ENCODE data around the gene IL2RG. TPM values are rescaled to one million over a fixed set of nuclear protein-coding genes. Genes with fewer than 3 reads are reported as not detected.

The IL2RG gene
- total and polyA plus RNA-seq, 2 donors (not counting 1 experiment from before 2014, with no cell fraction given): 297 to 419 TPM

DNA sequence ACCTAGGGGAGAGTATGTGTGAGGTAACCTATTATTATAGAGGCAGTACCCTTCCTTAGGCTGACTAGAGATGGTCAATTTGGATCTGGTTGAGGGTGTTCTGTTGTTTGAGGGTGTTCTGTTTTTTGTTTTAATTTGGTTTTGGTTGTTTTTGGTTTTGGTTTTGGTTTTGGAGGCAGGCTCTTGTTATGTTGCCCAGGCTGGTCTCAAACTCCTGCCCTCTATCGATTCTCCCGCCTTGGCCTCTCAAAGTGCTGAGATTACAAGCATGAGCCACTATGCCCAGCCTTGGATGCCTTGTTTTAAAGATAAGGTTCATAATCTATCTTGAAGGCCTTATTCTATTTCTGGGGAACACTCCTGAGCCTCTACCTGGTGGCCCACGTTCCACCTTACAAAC is 5.7 kb downstream of the IL2RG start:
- peaks cover 68 to 76% of the 10 kb centered on the region in 2 donors for H3K4me1 ChIP-seq (ENCODE audit: control insufficient read depth in 2 of 2, insufficient read depth in 2 of 2, low read length in 2 of 2)
- no peaks in the 10 kb centered on the region for H4K20me1 ChIP-seq (ENCODE audit: control insufficient read depth, insufficient read depth, low read length, poor library complexity, severe bottlenecking)
- H3K4me3 ChIP-seq (ENCODE audit: control extremely low read depth in 1 of 5, extremely low read depth in 1 of 5, insufficient read depth in 1 of 5, low read depth in 2 of 5, low read length in 4 of 5): no peak overlapping the region
- H3K9me3 ChIP-seq (ENCODE audit: control extremely low read depth in 1 of 3, control insufficient read depth in 2 of 3, insufficient read depth in 1 of 3, low read length in 2 of 3): no peaks in the 10 kb centered on the region
- POLR2A ChIA-PET: interaction anchor here (1.7 kb wide), 1 partner anchor 13 kb away, joined by 7 read pairs; the partner anchor contains the start of gene MED12
- H2AFZ ChIP-seq (ENCODE audit: insufficient read depth, low read depth, low read length, poor library complexity, severe bottlenecking): no peak overlapping the region
- no peak for TF ChIP-seq EZH2 (IDR thresholded peaks at IDR 0.05; ENCODE audit: borderline replicate concordance, insufficient read depth, low read depth, low read length, poor library complexity, severe bottlenecking)
- TF ChIP-seq, protein P1, sequence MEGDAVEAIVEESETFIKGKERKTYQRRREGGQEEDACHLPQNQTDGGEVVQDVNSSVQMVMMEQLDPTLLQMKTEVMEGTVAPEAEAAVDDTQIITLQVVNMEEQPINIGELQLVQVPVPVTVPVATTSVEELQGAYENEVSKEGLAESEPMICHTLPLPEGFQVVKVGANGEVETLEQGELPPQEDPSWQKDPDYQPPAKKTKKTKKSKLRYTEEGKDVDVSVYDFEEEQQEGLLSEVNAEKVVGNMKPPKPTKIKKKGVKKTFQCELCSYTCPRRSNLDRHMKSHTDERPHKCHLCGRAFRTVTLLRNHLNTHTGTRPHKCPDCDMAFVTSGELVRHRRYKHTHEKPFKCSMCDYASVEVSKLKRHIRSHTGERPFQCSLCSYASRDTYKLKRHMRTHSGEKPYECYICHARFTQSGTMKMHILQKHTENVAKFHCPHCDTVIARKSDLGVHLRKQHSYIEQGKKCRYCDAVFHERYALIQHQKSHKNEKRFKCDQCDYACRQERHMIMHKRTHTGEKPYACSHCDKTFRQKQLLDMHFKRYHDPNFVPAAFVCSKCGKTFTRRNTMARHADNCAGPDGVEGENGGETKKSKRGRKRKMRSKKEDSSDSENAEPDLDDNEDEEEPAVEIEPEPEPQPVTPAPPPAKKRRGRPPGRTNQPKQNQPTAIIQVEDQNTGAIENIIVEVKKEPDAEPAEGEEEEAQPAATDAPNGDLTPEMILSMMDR (IDR thresholded peaks at IDR 0.05): no peak
- no peaks in the 10 kb centered on the region for H3K27me3 Mint-ChIP-seq
- H3K36me3 ChIP-seq (replicated peaks in 1 of 2; ENCODE audit: control extremely low read depth in 1 of 2, control insufficient read depth in 1 of 2, extremely low read depth in 1 of 2, insufficient read depth in 2 of 2, low read length in 1 of 2): peaks cover 0 to 33% of the 10 kb centered on the region in 2 experiments
- no peak overlapping the region for H3K9ac ChIP-seq (ENCODE audit: low read length)
- ATAC-seq (ENCODE audit: low read depth) (no peak), DNase-seq (peak; percentile 21)
- CTCF ChIA-PET: interaction anchor here (1.5 to 2.0 kb wide), 2 partner anchors 23 to 26 kb away, joined by 3 to 5 read pairs; no protein-coding TSS in a partner anchor
- no peaks in the 10 kb centered on the region for H3K27me3 ChIP-seq (replicated peaks in 1 of 4; ENCODE audit: control extremely low read depth in 1 of 4, control insufficient read depth in 3 of 4, insufficient read depth in 4 of 4, low read length in 3 of 4)
- H3K27ac Mint-ChIP-seq: peak overlapping the region; percentile 83
- peak overlapping the region; percentile 21 for H3K4me2 ChIP-seq (replicated peaks; ENCODE audit: low read depth, low read length, poor library complexity, severe bottlenecking)
- peaks cover 23% of the 10 kb centered on the region for H3K79me2 ChIP-seq (ENCODE audit: control insufficient read depth, insufficient read depth, low read length)
- peak overlapping the region; percentile 18 to 60 for H3K27ac ChIP-seq (ENCODE audit: low read length in 2 of 2)
- WGBS (ENCODE audit: insufficient coverage): no CpG with 5 or more reads among the region's 3 CpGs
- no peaks in the 10 kb centered on the region for H3K9me3 Mint-ChIP-seq (ENCODE audit: insufficient read depth)
- H3K4me3 Mint-ChIP-seq: peak overlapping the region; percentile 55
- intact Hi-C loops (cut with micrococcal nuclease): no loop called here
- H3K4me1 Mint-ChIP-seq: peaks cover 76% of the 10 kb centered on the region

Measured in B cell (primary cell).